Prostate gland (tissue), 2 donors: ENCODE results near the gene IKBKG. TPM values are rescaled to one million over a fixed set of nuclear protein-coding genes. Genes with fewer than 3 reads are reported as not detected.

Experiments used
- DNase-seq: peaks from one replicate; pipeline ENCODE4 v3.0.0-alpha.2; 2019; ENCODE audit warnings: low spot score
- H3K27ac ChIP-seq, 2 donors: fragments of 200-600 bp; sonication (generic); 2 replicates each; pipeline ENCODE4 v1.5.1; 2017 to 2019
- H3K27me3 ChIP-seq: fragments of 200-600 bp; sonication (generic); replicated peaks from 2 replicates; pipeline ENCODE4 v1.5.1; 2019; ENCODE audit not compliant: insufficient read depth
- H3K36me3 ChIP-seq, 2 donors: fragments of 200-600 bp; sonication (generic); 1 replicate in 1 of 2; 2 replicates in 1 of 2; pipeline versions ENCODE4 v1.5.1 to v1.8.1; 2017 to 2019
- H3K4me1 ChIP-seq: fragments of 200-600 bp; sonication (generic); replicated peaks from 2 replicates; pipeline ENCODE4 v1.5.1; 2019
- H3K4me3 ChIP-seq, 2 donors: fragments of 200-600 bp; sonication (generic); 2 replicates each; pipeline ENCODE4 v1.5.1; 2017 to 2019
- H3K9me3 ChIP-seq: fragments of 200-600 bp; sonication (generic); 2 replicates; pipeline ENCODE4 v1.5.1; 2017
- CTCF ChIP-seq, 4 experiments: fragments of 200-600 bp in 2 of 4; fragments of 450-650 bp in 2 of 4; sonication (generic) in 2 of 4; IDR thresholded peaks; 1 replicate in 3 of 4; 2 replicates in 1 of 4; pipeline ENCODE4 v1.5.1; 2016 to 2019; ENCODE audit warnings: antibody characterized with exemption in 4 of 4, mild to moderate bottlenecking in 2 of 4, moderate library complexity in 2 of 4
- POLR2A ChIP-seq: fragments of 450-650 bp; IDR thresholded peaks from one replicate; pipeline ENCODE4 v1.6.1; 2016; ENCODE audit warnings: antibody characterized with exemption, mild to moderate bottlenecking
- POLR2AphosphoS5 ChIP-seq: sonication (generic); formaldehyde crosslinking; IDR thresholded peaks from one replicate; pipeline ENCODE4 v1.6.1; 2017; ENCODE audit warnings: antibody characterized with exemption
- WGBS: methylation state at CpG from one replicate; pipeline ENCODE4 v1.1.5; 2018; 5-methylcytosine and 5-hydroxymethylcytosine counted together
- intact Hi-C: fragments of 100-400 bp; cut with DNase I; formaldehyde crosslinking; loops from one replicate; pipeline ENCODE4 v1.14.2; 2022
- total RNA-seq, 2 donors: library from RNA; depleted of rRNA; stranded (reverse); fragments of >200 nt; gene quantifications; one replicate each; pipeline ENCODE4 v1.1.0, GENCODE V29; 2016

IKBKG gene
- total RNA-seq, 2 donors from 2014 or later, result 16.4 to 31.7 TPM

- no peak for TF ChIP-seq POLR2A
- Histone ChIP-seq H3K4me1 (no peaks in the 10 kb centered on the region), H3K4me3 (no peak overlapping the region), H3K27ac (no peak overlapping the region), H3K36me3 (no peaks in the 10 kb centered on the region), H3K27me3 (no peaks in the 10 kb centered on the region), H3K9me3 (no peaks in the 10 kb centered on the region)
- DNase-seq, result no peak
- intact Hi-C loops, result no loop called here
- WGBS, result 96% methylated on average over 13 of the region's 14 CpGs
Observed at GRCh38 chrX:154599531-154599930, 52.1 kb downstream of the IKBKG start.

GRCh38 chrX:154600759-154601374, 53.4 kb downstream of the IKBKG start:
- no peak overlapping the region for H3K27ac ChIP-seq
- no peaks in the 10 kb centered on the region for H3K36me3 ChIP-seq
- H3K4me1 ChIP-seq, result no peaks in the 10 kb centered on the region
- TF ChIP-seq CTCF (IDR thresholded peaks at IDR 0.05) (no peak), POLR2AphosphoS5 (no peak), POLR2A (no peak)
- H3K9me3 ChIP-seq, result no peaks in the 10 kb centered on the region
- no peak overlapping the region for H3K4me3 ChIP-seq
- no peaks in the 10 kb centered on the region for H3K27me3 ChIP-seq
- 89% methylated on average over 12 of the region's 15 CpGs for WGBS
- no peak for DNase-seq
- intact Hi-C loops, result no loop called here

- intact Hi-C loops, result no loop called here
- Histone ChIP-seq H3K4me3 (no peak overlapping the region), H3K36me3 (no peaks in the 10 kb centered on the region), H3K9me3 (no peaks in the 10 kb centered on the region), H3K27ac (no peak overlapping the region), H3K27me3 (no peaks in the 10 kb centered on the region), H3K4me1 (no peaks in the 10 kb centered on the region)
- TF ChIP-seq POLR2A, result no peak
- TF ChIP-seq CTCF (IDR thresholded peaks at IDR 0.05), result no peak
- TF ChIP-seq POLR2AphosphoS5, result no peak
- DNase-seq, result no peak
- WGBS, result 72% methylated on average over 7 of the region's 13 CpGs
Observed at GRCh38 chrX:154602226-154602625, 54.8 kb downstream of the IKBKG start.

GRCh38 chrX:154602766-154603437, 55.5 kb downstream of the IKBKG start:
- no peak for DNase-seq
- Histone ChIP-seq H3K4me1 (no peaks in the 10 kb centered on the region), H3K4me3 (no peak overlapping the region), H3K9me3 (no peaks in the 10 kb centered on the region), H3K27ac (no peak overlapping the region), H3K36me3 (no peaks in the 10 kb centered on the region), H3K27me3 (no peaks in the 10 kb centered on the region)
- intact Hi-C loops, result no loop called here
- no peak for TF ChIP-seq POLR2AphosphoS5
- no peak for TF ChIP-seq CTCF (IDR thresholded peaks at IDR 0.05)
- TF ChIP-seq POLR2A, result no peak
- 86% methylated on average over 17 of the region's 18 CpGs for WGBS

GRCh38 chrX:154603438-154604430, 56.3 kb downstream of the IKBKG start:
- intact Hi-C loops, result no loop called here
- no peak overlapping the region for H3K4me3 ChIP-seq
- TF ChIP-seq CTCF (IDR thresholded peaks at IDR 0.05) (no peak), POLR2AphosphoS5 (peak; percentile 45), POLR2A (no peak)
- H3K36me3 ChIP-seq, result no peaks in the 10 kb centered on the region
- no peak overlapping the region for H3K27ac ChIP-seq
- DNase-seq, result peak; percentile 36
- no peaks in the 10 kb centered on the region for H3K4me1 ChIP-seq
- no peaks in the 10 kb centered on the region for H3K9me3 ChIP-seq
- no peaks in the 10 kb centered on the region for H3K27me3 ChIP-seq
- 61% methylated on average over 10 of the region's 13 CpGs for WGBS
